GM19452 (cell line): ENCODE results near the gene B9D1.

Experiments used
- ATAC-seq: cut with Tn5 transposase; IDR thresholded peaks from one replicate; pipeline ENCODE4 v1.9.1; 2021; ENCODE audit not compliant: unreplicated experiment

The B9D1 gene

DNA sequence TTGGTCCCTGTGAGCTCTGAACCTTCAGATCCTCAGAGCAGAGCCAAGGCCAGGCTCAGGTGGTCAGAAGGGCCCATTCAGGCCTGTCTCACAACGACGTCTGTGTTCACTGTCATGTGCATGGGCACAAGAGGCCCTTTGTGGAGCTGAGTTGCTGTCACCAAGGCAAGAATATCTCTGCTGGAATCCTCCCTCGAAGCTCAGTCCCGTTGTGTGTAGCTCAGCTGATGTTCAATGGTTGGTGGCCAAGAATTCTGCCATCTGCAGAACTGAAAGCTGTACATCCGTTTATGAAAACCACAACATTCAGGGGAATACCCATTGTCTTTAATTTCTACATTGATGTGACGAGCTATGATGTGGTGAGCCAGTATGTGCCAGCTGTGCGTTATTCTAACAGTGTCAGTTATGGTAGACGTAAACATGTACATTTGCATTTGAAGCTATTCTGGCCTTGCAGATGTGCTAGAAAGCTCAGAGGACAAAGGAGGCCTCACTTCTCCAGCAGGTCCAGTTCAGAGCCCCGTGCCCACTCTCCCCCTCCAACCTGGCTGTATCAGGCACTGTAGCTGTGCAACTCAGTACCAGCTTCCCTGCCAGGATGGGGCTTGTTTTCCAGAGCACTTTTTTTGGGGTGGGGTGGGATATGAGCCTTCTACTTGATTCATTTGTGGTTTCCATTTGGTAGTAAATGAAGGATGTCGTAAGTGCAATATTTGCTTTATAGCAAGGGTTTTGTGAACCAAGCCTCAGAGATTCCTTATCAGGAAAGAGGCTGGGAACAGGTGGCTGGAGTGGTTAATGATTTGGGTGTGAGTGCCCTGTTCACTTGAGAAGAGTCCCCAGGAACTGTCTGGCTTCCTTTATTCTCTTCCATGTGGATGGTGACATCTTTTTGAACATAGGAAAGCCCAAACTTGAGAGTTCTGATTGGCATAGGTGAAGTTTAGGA, 56.1 kb downstream of the B9D1 start:
- peak; percentile 86 for ATAC-seq

DNA sequence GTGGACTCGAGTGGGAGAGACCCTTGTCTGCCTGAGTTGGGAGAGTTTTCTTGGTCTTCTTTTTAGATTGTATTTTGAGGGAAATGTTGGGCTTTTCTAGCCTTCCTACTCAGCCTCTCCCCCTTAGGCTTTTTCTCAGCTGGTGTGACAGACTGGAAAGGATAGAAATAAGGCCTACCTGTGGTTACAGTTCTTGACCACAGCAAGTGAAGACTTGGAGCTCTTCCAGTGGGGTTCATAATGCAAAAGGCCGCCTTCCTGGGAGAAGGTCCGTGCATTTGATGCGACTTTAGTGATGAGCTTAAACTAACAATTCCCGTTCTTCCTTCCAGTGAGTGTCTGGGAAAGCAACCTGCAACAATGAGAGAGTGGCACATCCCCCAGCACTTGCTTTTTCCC, 56.8 kb downstream of the B9D1 start:
- no peak for ATAC-seq

DNA sequence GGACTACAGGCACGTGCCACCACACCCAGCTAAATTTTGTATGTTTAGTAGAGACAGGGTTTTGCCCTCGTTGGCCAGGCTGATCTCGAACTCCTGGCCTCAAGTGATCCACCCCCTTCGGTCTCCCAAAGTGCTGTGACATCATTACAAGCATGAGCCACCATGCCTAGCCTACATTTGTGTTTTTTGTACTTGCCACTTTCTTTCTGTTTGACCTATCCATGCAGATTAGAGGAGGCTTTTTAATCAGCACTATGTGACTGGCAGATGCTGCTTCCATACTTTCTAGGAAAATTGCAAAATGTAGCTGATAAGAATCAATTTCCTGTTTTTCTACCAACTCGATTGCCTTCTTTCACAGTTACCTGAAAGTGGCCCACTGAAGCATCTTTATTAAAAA, 57.3 kb downstream of the B9D1 start:
- ATAC-seq = no peak

DNA sequence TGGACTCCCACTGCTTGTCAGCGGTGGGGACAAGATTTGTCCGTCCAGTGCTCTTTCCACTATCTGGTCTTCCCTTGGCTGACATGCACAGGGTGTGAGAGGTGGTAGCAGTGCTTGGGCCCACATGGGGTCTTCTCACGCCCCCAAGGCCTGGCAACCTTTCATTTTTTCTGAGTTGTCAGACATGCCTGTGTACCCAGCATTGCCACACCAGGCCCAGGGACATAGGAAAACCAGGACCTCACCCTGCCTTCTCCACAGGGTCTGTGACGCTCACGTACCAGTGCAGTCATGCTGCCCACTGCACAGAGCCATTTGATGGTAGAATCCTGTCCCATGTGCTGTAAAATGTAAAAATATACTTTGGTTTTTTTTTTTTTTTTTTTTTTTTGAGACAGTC, 57.8 kb downstream of the B9D1 start:
- no peak for ATAC-seq

DNA sequence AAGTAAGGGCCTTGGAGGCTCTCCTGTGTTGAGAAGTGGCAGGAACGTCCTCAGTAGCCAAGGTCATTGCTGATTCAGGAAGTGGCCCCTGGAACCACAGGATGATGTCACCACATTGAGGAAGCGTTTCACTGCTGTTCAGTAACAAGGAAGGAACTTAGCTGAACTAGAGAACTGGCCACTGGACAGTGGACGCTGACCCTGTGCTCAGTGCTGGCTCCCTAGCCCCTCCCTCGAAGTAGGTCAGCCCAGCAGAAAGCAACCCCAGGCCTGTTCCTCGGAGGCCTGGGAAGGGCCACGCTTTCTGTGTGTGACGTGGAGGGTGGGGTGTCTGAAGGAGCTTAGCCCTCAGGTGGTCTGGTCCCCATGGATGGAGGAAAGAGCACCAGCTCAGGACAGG, 58.3 kb downstream of the B9D1 start:
- ATAC-seq = no peak

DNA sequence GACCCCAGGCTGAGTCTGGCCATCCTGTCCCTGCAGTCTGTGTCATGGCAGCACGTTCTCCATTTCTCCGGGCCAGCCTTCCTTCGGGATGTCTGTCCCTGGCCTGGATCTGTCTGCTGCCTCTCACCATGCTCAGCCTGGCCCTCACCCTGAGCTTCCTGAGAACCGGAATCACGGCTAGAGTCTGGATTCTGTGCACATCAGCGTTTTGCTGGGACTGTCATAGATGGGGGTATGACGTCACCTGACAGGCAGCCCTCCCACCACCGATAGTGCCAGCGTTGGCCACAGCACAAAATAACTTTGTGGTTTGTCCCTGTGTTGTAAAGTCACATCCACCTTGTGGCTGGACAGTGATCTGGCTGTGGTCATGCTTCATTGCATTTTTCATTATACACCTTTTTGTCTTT, 59.2 kb downstream of the B9D1 start:
- ATAC-seq = no peak

DNA sequence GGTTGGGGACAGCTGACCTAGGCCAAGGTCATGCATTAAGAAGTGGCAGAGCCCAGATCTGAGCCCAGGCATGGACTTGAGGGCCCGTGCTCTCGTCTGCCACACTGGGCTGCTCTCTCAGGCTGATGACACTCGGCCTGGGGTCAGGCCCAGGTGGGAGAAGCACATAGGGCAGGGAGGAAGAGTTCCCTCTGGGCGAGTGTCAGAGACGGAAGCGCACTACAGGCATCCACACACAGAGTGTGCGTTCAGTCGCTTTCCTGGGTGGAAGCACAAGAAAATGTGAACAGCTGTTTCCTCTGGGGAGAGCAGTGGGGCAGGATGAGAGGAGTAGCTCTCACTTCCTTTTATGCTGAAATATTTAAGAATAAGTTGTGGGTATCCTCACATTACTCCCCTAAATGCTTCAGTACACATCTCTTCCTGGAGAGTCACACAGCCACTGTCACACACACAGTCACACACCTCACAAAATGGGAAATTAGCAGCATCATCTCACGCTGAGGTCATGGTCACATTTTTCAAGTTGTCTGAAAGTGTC, 59.7 kb downstream of the B9D1 start:
- no peak for ATAC-seq

DNA sequence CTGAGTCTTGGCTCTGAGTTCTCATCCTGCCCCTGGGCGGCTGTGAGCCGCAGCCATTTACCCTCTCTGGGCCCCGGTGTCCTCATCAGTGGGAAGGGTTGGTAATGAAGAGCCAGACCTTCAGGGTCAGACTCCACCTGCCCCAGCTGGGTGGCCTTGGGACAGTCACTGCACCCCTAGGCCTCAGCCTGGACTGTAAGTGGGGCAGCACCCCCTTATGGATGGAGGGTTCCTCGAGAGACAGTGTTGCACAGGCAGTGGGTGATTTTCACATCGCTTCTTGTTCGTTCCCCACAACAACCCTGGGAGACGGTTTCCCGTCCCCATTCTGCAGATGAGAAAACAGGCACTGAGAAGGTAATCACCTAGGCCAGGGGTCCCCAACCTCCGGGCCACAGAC, 60.5 kb downstream of the B9D1 start:
- no peak for ATAC-seq

DNA sequence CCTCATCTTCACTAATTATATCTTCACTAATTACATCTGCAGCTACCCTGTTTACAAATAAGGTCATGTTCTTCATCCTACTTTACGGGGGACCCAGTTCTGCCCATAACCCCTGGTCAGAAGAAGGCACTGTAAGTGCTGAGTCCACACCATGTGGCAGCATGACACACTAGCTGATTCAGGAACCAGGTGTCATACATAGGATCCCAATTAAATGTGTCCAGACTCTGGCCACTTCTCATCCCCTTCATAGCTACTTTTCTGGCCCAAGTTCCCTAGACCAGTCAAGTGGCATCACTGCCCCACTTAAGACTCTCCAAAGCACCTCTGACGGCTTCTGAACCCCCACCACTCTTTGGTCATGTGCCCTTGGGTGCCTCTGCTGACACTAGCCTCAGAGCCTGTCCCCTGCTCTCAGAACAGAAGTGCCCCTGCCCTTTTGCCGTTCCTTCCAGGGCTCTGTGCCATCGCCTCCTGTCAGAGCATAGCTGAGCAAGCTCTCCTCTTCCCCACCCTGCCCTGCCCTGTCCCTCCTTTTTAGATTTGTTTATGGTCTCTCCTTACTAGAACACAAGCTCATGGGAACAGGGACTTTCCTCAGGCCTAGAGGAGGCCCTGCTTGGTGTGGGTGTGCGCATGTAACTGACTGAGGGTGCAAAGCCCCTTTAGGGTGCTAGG, 61.1 kb downstream of the B9D1 start:
- no peak for ATAC-seq

DNA sequence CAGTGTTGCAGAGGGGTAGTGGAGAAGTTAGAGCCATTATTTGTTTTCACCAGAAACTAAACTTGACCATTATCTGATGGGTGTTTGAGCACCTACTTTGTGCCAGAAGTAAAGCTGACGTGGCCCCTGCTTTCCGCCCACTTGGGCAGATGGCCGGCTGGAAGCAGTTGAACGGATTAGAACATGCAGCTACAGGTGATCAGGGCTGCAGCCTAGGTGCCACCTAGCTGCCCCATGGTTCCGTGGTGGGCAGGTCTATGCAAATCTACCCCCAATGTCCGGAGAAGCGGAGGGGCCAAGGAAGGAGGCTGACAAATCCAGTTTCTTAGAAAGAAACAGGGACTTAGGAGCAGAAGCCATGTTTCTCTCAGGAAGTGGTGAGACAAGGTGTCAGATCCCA, 62.7 kb downstream of the B9D1 start:
- no peak for ATAC-seq

DNA sequence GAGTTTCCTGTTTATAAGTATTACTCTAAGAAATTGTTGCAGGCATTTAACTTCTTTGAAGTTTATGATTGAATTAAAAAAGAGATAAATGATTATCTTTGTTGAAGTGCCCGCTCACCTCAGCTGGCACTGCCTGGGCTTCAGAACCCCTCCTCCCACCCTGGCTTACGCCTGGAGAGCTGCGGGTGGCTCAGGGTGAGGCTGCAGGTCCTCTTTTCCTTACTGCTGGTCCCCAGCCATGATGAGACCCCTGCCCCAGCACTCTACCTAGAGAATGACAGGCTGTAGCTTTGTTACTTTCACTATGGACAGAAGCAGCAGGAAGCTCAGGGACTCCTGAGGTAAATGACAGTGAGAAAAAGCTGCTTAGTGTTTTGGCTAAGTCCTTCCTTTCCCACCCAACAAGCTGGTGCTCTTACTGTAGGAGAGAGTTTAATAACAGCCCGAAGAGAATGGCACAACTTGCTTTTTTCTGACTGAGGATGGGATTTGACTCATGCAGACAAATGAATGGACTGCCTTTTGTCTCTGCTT, 63.2 kb downstream of the B9D1 start:
- no peak for ATAC-seq

DNA sequence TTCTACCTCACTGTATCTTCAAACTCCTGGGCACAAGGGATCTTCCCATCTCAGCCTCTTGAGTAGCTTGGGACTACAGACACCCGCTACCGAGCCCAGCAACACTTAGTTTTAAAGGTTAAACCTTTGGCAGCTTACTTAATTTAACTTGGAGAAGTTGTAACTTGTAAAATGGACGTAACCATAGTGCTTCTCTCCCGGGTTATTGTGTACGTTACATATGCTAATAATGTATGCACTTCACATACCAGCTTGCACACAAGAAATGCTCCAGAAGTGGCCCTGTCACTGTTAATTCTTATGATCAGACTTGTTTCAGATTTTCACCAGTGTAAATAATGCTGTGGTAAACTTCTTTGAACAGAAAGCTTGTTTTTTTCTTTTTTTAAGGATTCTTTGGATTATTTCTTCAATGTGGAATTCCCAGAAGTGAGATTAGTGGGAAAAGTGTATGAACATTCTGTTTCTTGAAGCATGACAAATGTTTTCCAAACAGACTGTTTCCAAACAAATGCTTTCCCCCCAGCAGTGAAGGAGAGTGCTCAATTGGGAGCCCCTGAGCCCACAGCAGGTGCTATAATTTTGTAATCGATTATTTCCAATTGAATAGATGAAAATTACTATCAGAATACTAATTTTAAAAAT, 63.8 kb downstream of the B9D1 start:
- ATAC-seq = no peak

DNA sequence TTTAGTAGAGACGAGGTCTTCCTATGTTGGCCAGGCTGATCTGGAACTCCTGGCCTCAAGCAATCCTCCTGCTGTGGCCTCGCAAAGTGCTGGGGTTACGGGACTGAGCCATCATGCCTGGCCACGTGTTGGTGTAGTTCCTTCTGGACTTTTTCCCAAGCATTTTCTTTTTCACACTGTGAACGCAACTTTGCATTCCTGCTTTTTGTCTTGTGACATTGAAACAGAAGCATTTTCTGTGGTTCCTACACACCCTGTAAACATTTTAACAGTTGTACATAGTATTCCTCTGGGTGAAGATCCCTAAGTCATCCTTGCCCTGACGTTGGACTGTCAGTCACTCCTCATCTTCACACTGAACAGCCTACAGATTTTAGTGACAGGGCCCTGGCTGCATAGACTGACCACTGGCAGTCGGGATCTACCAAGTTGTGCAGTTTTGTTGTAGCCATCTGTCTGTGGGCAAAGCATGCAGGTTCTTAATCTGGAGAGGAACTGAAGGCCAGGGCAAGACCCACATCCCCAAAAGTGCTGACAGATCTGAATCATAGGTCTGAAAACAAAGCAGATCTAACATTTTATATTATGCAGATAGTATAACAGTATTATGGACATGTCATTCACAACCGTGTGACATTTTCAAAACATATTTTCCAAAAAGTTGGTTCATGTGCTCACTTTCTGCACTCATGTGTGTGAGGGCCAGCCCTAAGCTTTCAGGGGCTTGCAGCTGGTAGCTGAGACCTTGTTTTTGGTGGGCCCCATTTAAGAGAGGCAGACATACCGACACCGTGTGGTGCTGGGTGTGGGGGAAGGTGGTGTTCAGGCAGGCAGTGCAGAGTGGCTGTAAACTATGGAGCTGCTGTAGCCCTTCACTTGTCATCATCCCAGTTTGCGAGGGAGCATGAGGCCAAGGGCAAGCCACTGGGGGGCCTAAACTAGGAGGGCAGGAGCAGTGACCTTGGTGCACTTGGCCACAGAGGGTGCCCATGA, 65.4 kb downstream of the B9D1 start:
- ATAC-seq = no peak

DNA sequence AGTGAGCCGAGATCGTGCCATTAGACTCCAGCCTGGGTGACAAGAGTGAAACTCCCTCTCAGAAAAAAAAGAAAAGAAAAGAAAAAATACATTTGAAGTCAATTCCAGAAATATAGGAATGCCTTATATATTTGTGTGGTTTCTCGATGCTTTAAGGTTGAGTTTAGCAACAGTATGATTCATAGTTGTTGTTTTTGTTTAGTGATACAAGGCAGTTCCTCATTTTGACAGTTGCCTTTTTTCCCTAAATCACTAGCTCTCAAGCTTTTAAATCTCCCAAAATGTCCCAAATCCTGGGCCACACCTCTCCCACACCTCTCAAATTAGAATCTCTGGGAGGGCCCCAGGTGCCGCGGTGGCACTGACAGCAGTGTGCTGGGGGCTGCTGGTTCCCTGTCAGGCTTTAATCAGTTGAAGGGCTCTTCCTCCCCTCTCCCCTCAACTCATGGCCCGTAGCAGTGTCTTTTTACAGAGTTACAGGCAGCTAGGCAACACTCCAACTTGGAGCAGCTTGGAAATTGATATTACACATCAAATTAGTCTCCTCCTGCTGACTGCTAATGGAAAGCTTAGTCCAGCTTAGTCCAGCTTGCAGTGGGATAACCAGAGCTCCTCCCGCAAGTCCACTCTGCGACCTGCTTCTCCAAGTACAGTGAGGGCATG, 66.9 kb downstream of the B9D1 start:
- no peak for ATAC-seq

DNA sequence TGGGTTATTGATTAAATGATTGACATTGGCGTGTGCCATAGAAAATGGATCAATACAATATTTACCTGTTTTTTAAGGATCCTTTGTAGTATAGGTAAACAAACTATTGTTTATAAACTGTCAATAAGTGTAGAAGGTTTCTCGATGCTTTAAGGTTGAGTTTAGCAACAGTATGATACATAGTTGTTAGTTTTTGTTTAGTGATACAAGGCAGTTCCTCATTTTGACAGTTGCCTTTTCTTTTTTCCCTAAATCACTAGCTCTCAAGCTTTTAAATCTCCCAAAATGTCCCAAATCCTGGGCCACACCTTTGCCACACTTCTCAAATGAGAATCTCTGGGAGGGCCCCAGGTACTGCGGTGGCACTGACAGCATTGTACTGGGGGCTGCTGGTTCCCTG, 68.1 kb downstream of the B9D1 start:
- no peak for ATAC-seq
